GM12878 (cell line): Measurements from ENCODE around the gene ACAD11. TPM values are rescaled to one million over a fixed set of nuclear protein-coding genes. Genes with fewer than 3 reads are reported as not detected.

ENCODE experiments used
- ATAC-seq: fragments of 200-7000 bp; cut with Tn5 transposase; 3 replicates; pipeline ENCODE4 v1.9.1; 2020; ENCODE audit warnings: mild to moderate bottlenecking, moderate library complexity
- BruUV-seq: library from RNA; stranded (reverse); fragments of 400-500 nt; replicated peaks from 2 replicates; lab custom pipeline; 2021; lab: Mats Ljungman, UMichigan
- CTCF ChIA-PET: fragments of 300-600 bp; sonication (Branson Sonifier 250); formaldehyde crosslinking; extraction: SDS; loops from one replicate; lab custom pipeline; 2021; ENCODE audit warnings: inconsistent platforms; lab: Yijun Ruan, JAX
- POLR2A ChIA-PET: fragments of 350-600 bp; formaldehyde crosslinking; extraction: SDS; loops from one replicate; lab custom pipeline; 2021; ENCODE audit warnings: inconsistent platforms; lab: Charles Lee
- RAD21 ChIA-PET: fragments of 300-600 bp; sonication (Branson Sonifier 250); formaldehyde crosslinking; loops from one replicate; lab custom pipeline; 2023; ENCODE audit warnings: antibody characterized with exemption; ENCODE audit not compliant: unreplicated experiment; lab: Charles Lee
- SMC1A ChIA-PET: fragments of 300-600 bp; sonication (Branson Sonifier 250); formaldehyde crosslinking; loops from one replicate; lab custom pipeline; 2023; ENCODE audit not compliant: unreplicated experiment, uncharacterized antibody; lab: Charles Lee
- DNase-seq: peaks from one replicate; pipeline ENCODE4 v3.0.0-alpha.2; 2011; ENCODE audit warnings: low read depth, low spot score
- FAIRE-seq: peaks from 3 replicates; lab custom pipeline; 2011; peaks lifted over from hg19 to GRCh38; lab: Jason Lieb, UNC
- H2AFZ ChIP-seq: 2 replicates; pipeline ENCODE4 v1.6.0; 2011; ENCODE audit warnings: low read depth, low read length, control low read depth; ENCODE audit not compliant: control insufficient read depth
- H3K27ac ChIP-seq: 2 replicates; pipeline ENCODE4 v1.5.1; 2011; ENCODE audit warnings: control low read depth; ENCODE audit not compliant: control insufficient read depth, insufficient read depth
- H3K27me3 ChIP-seq, 2 experiments: replicated peaks in 1 of 2; 2 replicates each; pipeline versions ENCODE4 v1.6.0 to v1.6.1; 2011; ENCODE audit warnings: low read length in 1 of 2; ENCODE audit not compliant: control insufficient read depth in 2 of 2, insufficient read depth in 2 of 2
- H3K36me3 ChIP-seq, 2 experiments: 2 replicates each; pipeline ENCODE4 v1.5.1; 2011; ENCODE audit warnings: low read length in 1 of 2; ENCODE audit not compliant: control insufficient read depth in 2 of 2, insufficient read depth in 2 of 2
- H3K4me1 ChIP-seq: 2 replicates; pipeline ENCODE4 v1.6.1; 2011; ENCODE audit warnings: mild to moderate bottlenecking, low read length, moderate library complexity, mixed read lengths; ENCODE audit not compliant: control insufficient read depth, insufficient read depth
- H3K4me2 ChIP-seq: 2 replicates; pipeline ENCODE4 v1.6.0; 2011; ENCODE audit warnings: control low read depth; ENCODE audit not compliant: control insufficient read depth, insufficient read depth
- H3K4me3 ChIP-seq: fragments of 200-600 bp; sonication (generic); 2 replicates; pipeline ENCODE4 v1.5.1; 2016
- H3K79me2 ChIP-seq: 2 replicates; pipeline ENCODE4 v1.6.0; 2011; ENCODE audit warnings: low read length; ENCODE audit not compliant: control insufficient read depth, insufficient read depth
- H3K9ac ChIP-seq: 2 replicates; pipeline ENCODE4 v1.8.0; 2011; ENCODE audit warnings: low read length, control low read depth, mixed read lengths; ENCODE audit not compliant: control insufficient read depth, insufficient read depth
- H3K9me3 ChIP-seq: replicated peaks from 3 replicates; pipeline ENCODE4 v1.5.1; 2011; ENCODE audit warnings: mild to moderate bottlenecking, low read length; ENCODE audit not compliant: control insufficient read depth, insufficient read depth
- H4K20me1 ChIP-seq: 2 replicates; pipeline ENCODE4 v1.6.0; 2011; ENCODE audit not compliant: control insufficient read depth, insufficient read depth
- BCLAF1 ChIP-seq: fragments of 450-650 bp; IDR thresholded peaks from 2 replicates; pipeline ENCODE4 v1.6.1; 2017; ENCODE audit warnings: antibody characterized with exemption, mild to moderate bottlenecking, moderate library complexity
- CHD1 ChIP-seq: IDR thresholded peaks from 2 replicates; pipeline ENCODE4 v1.6.1; 2012; ENCODE audit warnings: low read depth, low read length, improper control_type of control experiment
- FOXK2 ChIP-seq: fragments of 450-650 bp; IDR thresholded peaks from 2 replicates; pipeline ENCODE4 v1.6.1; 2017; ENCODE audit warnings: mild to moderate bottlenecking, moderate library complexity
- IRF5 ChIP-seq: fragments of 450-650 bp; IDR thresholded peaks from 2 replicates; pipeline ENCODE4 v1.6.1; 2017; ENCODE audit warnings: borderline replicate concordance
- JUND ChIP-seq: IDR thresholded peaks from 2 replicates; pipeline ENCODE4 v1.6.1; 2012; ENCODE audit warnings: low read depth, mild to moderate bottlenecking, low read length, improper control_type of control experiment, moderate library complexity
- KDM1A ChIP-seq: fragments of 200-600 bp; sonication (generic); IDR thresholded peaks from 2 replicates; pipeline ENCODE4 v1.6.1; 2016; ENCODE audit warnings: borderline replicate concordance
- MEF2B ChIP-seq: fragments of 450-650 bp; IDR thresholded peaks from 2 replicates; pipeline ENCODE4 v1.6.1; 2018; ENCODE audit warnings: mild to moderate bottlenecking, moderate library complexity; ENCODE audit not compliant: partially characterized antibody, poor library complexity, severe bottlenecking
- MLLT1 ChIP-seq: fragments of 450-650 bp; IDR thresholded peaks from 2 replicates; pipeline ENCODE4 v1.6.1; 2016; ENCODE audit warnings: mild to moderate bottlenecking
- NFIC ChIP-seq: IDR thresholded peaks from 2 replicates; pipeline ENCODE4 v1.6.1; 2012; ENCODE audit warnings: low read depth, mild to moderate bottlenecking, inconsistent platforms, low read length, moderate library complexity
- NR2C1 ChIP-seq: fragments of 450-650 bp; IDR thresholded peaks from 2 replicates; pipeline ENCODE4 v1.6.1; 2017; ENCODE audit warnings: antibody characterized with exemption, mild to moderate bottlenecking, moderate library complexity
- PAX8 ChIP-seq: fragments of 450-650 bp; IDR thresholded peaks from 2 replicates; pipeline ENCODE4 v1.6.1; 2017; ENCODE audit warnings: mild to moderate bottlenecking, moderate library complexity
- RBBP5 ChIP-seq: fragments of 200-600 bp; sonication (generic); conservative IDR thresholded peaks from 2 replicates; pipeline ENCODE4 v1.6.1; 2016
- RELB ChIP-seq: fragments of 450-650 bp; IDR thresholded peaks from 2 replicates; pipeline ENCODE4 v1.6.1; 2017; ENCODE audit warnings: low read depth, mild to moderate bottlenecking, moderate library complexity
- SP1 ChIP-seq: IDR thresholded peaks from one replicate; pipeline ENCODE4 v1.6.1; 2011; ENCODE audit warnings: low read depth, low read length
- SREBF1 ChIP-seq: IDR thresholded peaks from 2 replicates; pipeline ENCODE4 v1.6.1; 2012; ENCODE audit warnings: mild to moderate bottlenecking, low read length
- TAF1 ChIP-seq: IDR thresholded peaks from 2 replicates; pipeline ENCODE4 v1.6.1; 2011; ENCODE audit warnings: mild to moderate bottlenecking, low read depth, low read length, borderline replicate concordance
- ZNF274 ChIP-seq: IDR thresholded peaks from one replicate; pipeline ENCODE4 v1.8.0; 2011; ENCODE audit not compliant: insufficient read length, insufficient read depth
- in situ Hi-C: fragments of 300-500 bp; cut with MboI; formaldehyde crosslinking; loops from 9 replicates; pipeline ENCODE4 v1.14.3; 2018; ENCODE audit warnings: mixed read lengths
- intact Hi-C: fragments of 100-400 bp; cut with micrococcal nuclease; formaldehyde crosslinking; loops from one replicate; pipeline ENCODE4 v1.14.2; 2022; ENCODE audit not compliant: unreplicated experiment
- polyA plus RNA-seq, 11 experiments: library from polyadenylated mRNA; depleted of rRNA in 4 of 11; unstranded in 6 of 11; stranded (reverse) in 5 of 11; fragments of >200 nt; fragmentation: Nextera tagmentation in 4 of 11; fragmentation: Illumina TruSeq in 1 of 11; extraction: Ambion mirVana in 4 of 11; extraction: Trizol in 1 of 11; gene quantifications; 1 replicate in 1 of 11; 2 replicates in 10 of 11; pipeline versions ENCODE4 v1.2.1 to v1.2.3, GENCODE V29; 2011 to 2016; ENCODE audit warnings: inconsistent platforms in 2 of 11, missing spikeins in 2 of 11, low read depth in 1 of 11
- total RNA-seq, 4 experiments: library from RNA; depleted of rRNA in 3 of 4; stranded (reverse); fragments of >200 nt in 3 of 4; fragmentation: Illumina TruSeq in 1 of 4; extraction: Trizol in 1 of 4; gene quantifications; 2 replicates each; pipeline versions ENCODE4 v1.2.1 to v1.2.3, GENCODE V29; 2013 to 2021

The ACAD11 gene
- total and polyA plus RNA-seq, 10 of the 15 experiments (the other 5 are each of a cell fraction or from before 2014, with no cell fraction given) = 2.4 to 15.9 (median 10.4) TPM

GRCh38 chr3:132596816-132597433, 62.7 kb downstream of the ACAD11 start, which contains the start of gene ACKR4 (continued):
- no peak for TF ChIP-seq RELB
- TF ChIP-seq TAF1 = no peak
- no peak for TF ChIP-seq PAX8
- no peak for TF ChIP-seq NR2C1
- TF ChIP-seq IRF5 = no peak
- TF ChIP-seq KDM1A = no peak
- no peak for TF ChIP-seq NFIC

- intact Hi-C loops = no loop called here
- Histone ChIP-seq H3K4me3 (no peak overlapping the region), H3K9ac (no peak overlapping the region), H3K27me3 (no peaks in the 10 kb centered on the region), H3K79me2 (no peaks in the 10 kb centered on the region), H2AFZ (no peak overlapping the region), H3K27ac (no peak overlapping the region), H3K4me1 (no peaks in the 10 kb centered on the region), H4K20me1 (no peaks in the 10 kb centered on the region), H3K4me2 (no peak overlapping the region), H3K36me3 (peaks cover 0 to 3% of the 10 kb centered on the region in 2 experiments; a peak in 2 of 4 replicates), H3K9me3 (no peaks in the 10 kb centered on the region)
- FAIRE-seq (no peak), ATAC-seq (no peak), DNase-seq (no peak)
- ChIA-PET SMC1A (interaction anchor here (1.6 kb wide), 2 partner anchors 47 to 48 kb away, joined by 3 to 6 read pairs; no protein-coding TSS in a partner anchor), POLR2A (no interaction called here), RAD21 (no interaction called here), CTCF (no interaction called here)
- in situ Hi-C loops = no loop called here
- BruUV-seq = no TSS peak
- TF ChIP-seq MLLT1 (no peak), BCLAF1 (no peak), FOXK2 (no peak), CHD1 (no peak), MEF2B (no peak), RBBP5 (no peak), JUND (no peak), SREBF1 (no peak), ZNF274 (no peak), SP1 (no peak)
Observed at GRCh38 chr3:132596326-132596725, 63.3 kb downstream of the ACAD11 start.
